ENCODE data around the gene DLG2. TPM values are rescaled to one million over a fixed set of nuclear protein-coding genes. Genes with fewer than 3 reads are reported as not detected.

The DLG2 gene
- total and polyA plus RNA-seq, 2 donors = 3.4 to 42.4 TPM

- Histone ChIP-seq H3K4me3 (ENCODE audit: low read depth, low read length) (no peak overlapping the region), H3K27ac (ENCODE audit: low read depth) (no peak overlapping the region), H3K4me1 (ENCODE audit: insufficient read depth) (no peaks in the 10 kb centered on the region), H3K36me3 (ENCODE audit: insufficient read depth) (no peaks in the 10 kb centered on the region)
- no peak for DNase-seq (ENCODE audit: extremely low spot score)
Measured at GRCh38 chr11:84452211-84452610, 1174.9 kb downstream of the DLG2 start.

GRCh38 chr11:84438565-84438964 is 1188.6 kb downstream of the DLG2 start:
- DNase-seq (ENCODE audit: extremely low spot score) = no peak
- Histone ChIP-seq H3K4me1 (ENCODE audit: insufficient read depth) (no peaks in the 10 kb centered on the region), H3K27ac (ENCODE audit: low read depth) (no peak overlapping the region), H3K4me3 (ENCODE audit: low read depth, low read length) (no peak overlapping the region), H3K36me3 (ENCODE audit: insufficient read depth) (no peaks in the 10 kb centered on the region)

GRCh38 chr11:84437071-84437980 is 1189.8 kb downstream of the DLG2 start:
- DNase-seq (ENCODE audit: extremely low spot score) = no peak
- no peak overlapping the region for H3K27ac ChIP-seq (ENCODE audit: low read depth)
- no peak overlapping the region for H3K4me3 ChIP-seq (ENCODE audit: low read depth, low read length)
- H3K36me3 ChIP-seq (ENCODE audit: insufficient read depth) = no peaks in the 10 kb centered on the region
- H3K4me1 ChIP-seq (ENCODE audit: insufficient read depth) = no peaks in the 10 kb centered on the region
- WGBS = 30% methylated on average over 21 of the region's 21 CpGs

- Histone ChIP-seq H3K36me3 (ENCODE audit: insufficient read depth) (no peaks in the 10 kb centered on the region), H3K4me3 (ENCODE audit: low read depth, low read length) (no peak overlapping the region), H3K27ac (ENCODE audit: low read depth) (no peak overlapping the region), H3K4me1 (ENCODE audit: insufficient read depth) (no peaks in the 10 kb centered on the region)
- no peak for DNase-seq (ENCODE audit: extremely low spot score)
- 87% methylated on average over 2 of the region's 2 CpGs for WGBS
Measured at GRCh38 chr11:84430661-84431060, 1196.5 kb downstream of the DLG2 start.

- H3K4me1 ChIP-seq (ENCODE audit: insufficient read depth) = no peaks in the 10 kb centered on the region
- no peaks in the 10 kb centered on the region for H3K36me3 ChIP-seq (ENCODE audit: insufficient read depth)
- H3K4me3 ChIP-seq (ENCODE audit: low read depth, low read length) = no peak overlapping the region
- no peak for DNase-seq (ENCODE audit: extremely low spot score)
- H3K27ac ChIP-seq (ENCODE audit: low read depth) = no peak overlapping the region
Measured at GRCh38 chr11:84425673-84426072, 1201.5 kb downstream of the DLG2 start.

GRCh38 chr11:84420271-84420670 is 1206.9 kb downstream of the DLG2 start:
- H3K27ac ChIP-seq (ENCODE audit: low read depth) = no peak overlapping the region
- H3K4me3 ChIP-seq (ENCODE audit: low read depth, low read length) = no peak overlapping the region
- H3K4me1 ChIP-seq (ENCODE audit: insufficient read depth) = no peaks in the 10 kb centered on the region
- DNase-seq (ENCODE audit: extremely low spot score) = no peak
- H3K36me3 ChIP-seq (ENCODE audit: insufficient read depth) = no peaks in the 10 kb centered on the region
- 62% methylated on average over 4 of the region's 4 CpGs for WGBS

GRCh38 chr11:84419616-84420015 is 1207.5 kb downstream of the DLG2 start:
- no peak for DNase-seq (ENCODE audit: extremely low spot score)
- no peak overlapping the region for H3K4me3 ChIP-seq (ENCODE audit: low read depth, low read length)
- no peaks in the 10 kb centered on the region for H3K36me3 ChIP-seq (ENCODE audit: insufficient read depth)
- H3K4me1 ChIP-seq (ENCODE audit: insufficient read depth) = no peaks in the 10 kb centered on the region
- H3K27ac ChIP-seq (ENCODE audit: low read depth) = no peak overlapping the region
- WGBS = 78% methylated on average over 3 of the region's 3 CpGs

GRCh38 chr11:84414920-84415319 is 1212.2 kb downstream of the DLG2 start:
- 42% methylated on average over 1 of the region's 1 CpG for WGBS
- Histone ChIP-seq H3K4me1 (ENCODE audit: insufficient read depth) (no peaks in the 10 kb centered on the region), H3K27ac (ENCODE audit: low read depth) (no peak overlapping the region), H3K36me3 (ENCODE audit: insufficient read depth) (no peaks in the 10 kb centered on the region), H3K4me3 (ENCODE audit: low read depth, low read length) (no peak overlapping the region)
- no peak for DNase-seq (ENCODE audit: extremely low spot score)

GRCh38 chr11:84413549-84413948 is 1213.6 kb downstream of the DLG2 start:
- DNase-seq (ENCODE audit: extremely low spot score) = no peak
- Histone ChIP-seq H3K27ac (ENCODE audit: low read depth) (no peak overlapping the region), H3K4me1 (ENCODE audit: insufficient read depth) (no peaks in the 10 kb centered on the region), H3K4me3 (ENCODE audit: low read depth, low read length) (no peak overlapping the region), H3K36me3 (ENCODE audit: insufficient read depth) (no peaks in the 10 kb centered on the region)

- DNase-seq (ENCODE audit: extremely low spot score) = no peak
- Histone ChIP-seq H3K4me1 (ENCODE audit: insufficient read depth) (no peaks in the 10 kb centered on the region), H3K4me3 (ENCODE audit: low read depth, low read length) (no peak overlapping the region), H3K36me3 (ENCODE audit: insufficient read depth) (no peaks in the 10 kb centered on the region), H3K27ac (ENCODE audit: low read depth) (no peak overlapping the region)
Measured at GRCh38 chr11:84412862-84413261, 1214.3 kb downstream of the DLG2 start.

- Histone ChIP-seq H3K4me3 (ENCODE audit: low read depth, low read length) (no peak overlapping the region), H3K36me3 (ENCODE audit: insufficient read depth) (no peaks in the 10 kb centered on the region), H3K27ac (ENCODE audit: low read depth) (no peak overlapping the region), H3K4me1 (ENCODE audit: insufficient read depth) (no peaks in the 10 kb centered on the region)
- DNase-seq (ENCODE audit: extremely low spot score) = no peak
- 89% methylated on average over 3 of the region's 3 CpGs for WGBS
Measured at GRCh38 chr11:84408946-84409411, 1218.2 kb downstream of the DLG2 start.

GRCh38 chr11:84407091-84407490 is 1220.1 kb downstream of the DLG2 start:
- 88% methylated on average over 4 of the region's 4 CpGs for WGBS
- no peak for DNase-seq (ENCODE audit: extremely low spot score)

GRCh38 chr11:84398017-84398626 is 1229.0 kb downstream of the DLG2 start:
- Histone ChIP-seq H3K4me1 (ENCODE audit: insufficient read depth) (no peaks in the 10 kb centered on the region), H3K4me3 (ENCODE audit: low read depth, low read length) (no peak overlapping the region), H3K27ac (ENCODE audit: low read depth) (no peak overlapping the region), H3K36me3 (ENCODE audit: insufficient read depth) (no peaks in the 10 kb centered on the region)
- no peak for DNase-seq (ENCODE audit: extremely low spot score)
- 73% methylated on average over 3 of the region's 3 CpGs for WGBS

More at GRCh38 chr11:84407091-84407490, 1220.1 kb downstream of the DLG2 start:
- no peaks in the 10 kb centered on the region for H3K4me1 ChIP-seq (ENCODE audit: insufficient read depth)
- no peak overlapping the region for H3K27ac ChIP-seq (ENCODE audit: low read depth)
- no peaks in the 10 kb centered on the region for H3K36me3 ChIP-seq (ENCODE audit: insufficient read depth)
- H3K4me3 ChIP-seq (ENCODE audit: low read depth, low read length) = no peak overlapping the region

- no peaks in the 10 kb centered on the region for H3K36me3 ChIP-seq (ENCODE audit: insufficient read depth)
- WGBS = 91% methylated on average over 3 of the region's 3 CpGs
- H3K4me3 ChIP-seq (ENCODE audit: low read depth, low read length) = no peak overlapping the region
- no peak for DNase-seq (ENCODE audit: extremely low spot score)
- no peaks in the 10 kb centered on the region for H3K4me1 ChIP-seq (ENCODE audit: insufficient read depth)
- no peak overlapping the region for H3K27ac ChIP-seq (ENCODE audit: low read depth)
Measured at GRCh38 chr11:84396521-84396920, 1230.6 kb downstream of the DLG2 start.
